Stimulated activated naive B cell treated with anti-CD40 and anti-IgM and Interleukin-4, amounts not matched to agents 10 μg/mL and 1 μg/mL and 100 μg/mL, for 72 hours (primary cell): ENCODE data around the gene TBC1D25.
A peak's percentile ranks its signal among the peaks of the same experiment; 100 is the strongest.

Experiments used
- ATAC-seq, 2 donors: fragments of 150-1000 bp; cut with Tn5 transposase; replicated peaks; 2 replicates each; pipeline ENCODE4 v1.10.0; 2021; ENCODE audit warnings: moderate library complexity in 1 of 2
- DNase-seq: peaks from one replicate; pipeline ENCODE4 v3.0.0; 2021
- H3K27ac Mint-ChIP-seq: one replicate; pipeline ENCODE4 v1.8.0; 2022; ENCODE audit warnings: mild to moderate bottlenecking, mixed read lengths
- H3K27me3 Mint-ChIP-seq, 2 donors: one replicate each; pipeline ENCODE4 v1.8.0; 2022; ENCODE audit warnings: mixed read lengths in 2 of 2
- H3K36me3 Mint-ChIP-seq, 2 donors: one replicate each; pipeline ENCODE4 v1.8.0; 2022; ENCODE audit warnings: mixed read lengths in 2 of 2, mild to moderate bottlenecking in 1 of 2
- H3K4me1 Mint-ChIP-seq, 2 donors: one replicate each; pipeline ENCODE4 v1.8.0; 2022; ENCODE audit warnings: mixed read lengths in 2 of 2, mild to moderate bottlenecking in 1 of 2
- H3K4me3 Mint-ChIP-seq, 2 donors: one replicate each; pipeline ENCODE4 v1.8.0; 2022; ENCODE audit warnings: mild to moderate bottlenecking in 2 of 2, mixed read lengths in 2 of 2, moderate library complexity in 1 of 2
- H3K9me3 Mint-ChIP-seq, 2 donors: one replicate each; pipeline ENCODE4 v1.8.0; 2022; ENCODE audit warnings: mixed read lengths in 2 of 2, mild to moderate bottlenecking in 1 of 2

Gene TBC1D25

GRCh38 chrX:48590203-48591103 lies 50.9 kb downstream of the TBC1D25 start:
- Mint-ChIP-seq H3K27ac (no peak overlapping the region), H3K4me3 (no peak overlapping the region), H3K36me3 (no peaks in the 10 kb centered on the region), H3K4me1 (no peaks in the 10 kb centered on the region), H3K9me3 (no peaks in the 10 kb centered on the region), H3K27me3 (peaks cover 0 to 6% of the 10 kb centered on the region in 2 donors)
- no peak for DNase-seq
- no peak for ATAC-seq

- Mint-ChIP-seq H3K4me1 (no peaks in the 10 kb centered on the region), H3K27ac (no peak overlapping the region), H3K36me3 (no peaks in the 10 kb centered on the region), H3K9me3 (no peaks in the 10 kb centered on the region), H3K4me3 (no peak overlapping the region), H3K27me3 (peaks cover 0 to 6% of the 10 kb centered on the region in 2 donors)
- DNase-seq, result no peak
- no peak for ATAC-seq
Observed at GRCh38 chrX:48591255-48591791, 51.8 kb downstream of the TBC1D25 start.

- H3K4me1 Mint-ChIP-seq, result peaks cover 4 to 5% of the 10 kb centered on the region in 2 donors
- H3K9me3 Mint-ChIP-seq, result peaks cover 0 to 3% of the 10 kb centered on the region in 2 donors
- H3K36me3 Mint-ChIP-seq, result peaks cover 6 to 8% of the 10 kb centered on the region in 2 donors
- no peak overlapping the region for H3K27ac Mint-ChIP-seq
- ATAC-seq (no peak), DNase-seq (no peak)
- H3K27me3 Mint-ChIP-seq, result peaks cover 0 to 6% of the 10 kb centered on the region in 2 donors
- H3K4me3 Mint-ChIP-seq, result no peak overlapping the region
Observed at GRCh38 chrX:48592971-48593370, 53.5 kb downstream of the TBC1D25 start.

GRCh38 chrX:48595929-48596328 lies 56.4 kb downstream of the TBC1D25 start:
- Mint-ChIP-seq H3K27me3 (no peaks in the 10 kb centered on the region), H3K4me1 (peaks cover 7 to 11% of the 10 kb centered on the region in 2 donors), H3K9me3 (peaks cover 0 to 3% of the 10 kb centered on the region in 2 donors)

GRCh38 chrX:48597353-48598264 lies 58.1 kb downstream of the TBC1D25 start, which contains the start of gene WDR13:
WDR13 (plus strand) TSS chrX:48597492; CDS start chrX:48597997, 505 bp downstream.
- H3K36me3 Mint-ChIP-seq, result peaks cover 8 to 19% of the 10 kb centered on the region in 2 donors
- peak; percentile 87 to 91 for ATAC-seq

More at GRCh38 chrX:48595929-48596328, 56.4 kb downstream of the TBC1D25 start:
- Mint-ChIP-seq H3K4me3 (no peak overlapping the region), H3K36me3 (peaks cover 6 to 16% of the 10 kb centered on the region in 2 donors), H3K27ac (no peak overlapping the region)
- ATAC-seq, result no peak
- no peak for DNase-seq

GRCh38 chrX:48598614-48599013 lies 59.1 kb downstream of the TBC1D25 start:
- peak overlapping the region; percentile 99 for H3K27ac Mint-ChIP-seq
- peaks cover 0 to 3% of the 10 kb centered on the region in 2 donors for H3K9me3 Mint-ChIP-seq

More at GRCh38 chrX:48597353-48598264, 58.1 kb downstream of the TBC1D25 start, which contains the start of gene WDR13:
- Mint-ChIP-seq H3K27ac (peak within 1 kb of the TSS; percentile 99), H3K4me3 (peak within 1 kb of the TSS; percentile 98 to 99), H3K27me3 (no peaks in the 10 kb centered on the region), H3K4me1 (peaks cover 7 to 11% of the 10 kb centered on the region in 2 donors), H3K9me3 (peaks cover 0 to 3% of the 10 kb centered on the region in 2 donors)
- DNase-seq, result peak; percentile 88

GRCh38 chrX:48599341-48599740 lies 59.8 kb downstream of the TBC1D25 start:
- Mint-ChIP-seq H3K4me3 (no peak overlapping the region), H3K4me1 (peaks cover 7 to 11% of the 10 kb centered on the region in 2 donors), H3K27me3 (no peaks in the 10 kb centered on the region), H3K9me3 (peaks cover 0 to 3% of the 10 kb centered on the region in 2 donors), H3K27ac (no peak overlapping the region), H3K36me3 (peaks cover 13 to 24% of the 10 kb centered on the region in 2 donors)
- ATAC-seq (no peak), DNase-seq (no peak)

More at GRCh38 chrX:48598614-48599013, 59.1 kb downstream of the TBC1D25 start:
- Mint-ChIP-seq H3K36me3 (peaks cover 12 to 23% of the 10 kb centered on the region in 2 donors), H3K27me3 (no peaks in the 10 kb centered on the region), H3K4me1 (peaks cover 7 to 11% of the 10 kb centered on the region in 2 donors), H3K4me3 (peak overlapping the region; percentile 98 to 99)
- DNase-seq (no peak), ATAC-seq (no peak)

GRCh38 chrX:48600226-48600625 lies 60.7 kb downstream of the TBC1D25 start:
- H3K27me3 Mint-ChIP-seq, result no peaks in the 10 kb centered on the region
- H3K9me3 Mint-ChIP-seq, result peaks cover 0 to 4% of the 10 kb centered on the region in 2 donors
- DNase-seq, result no peak
- H3K36me3 Mint-ChIP-seq, result peaks cover 18 to 32% of the 10 kb centered on the region in 2 donors
- no peak overlapping the region for H3K4me3 Mint-ChIP-seq
- no peak overlapping the region for H3K27ac Mint-ChIP-seq
- ATAC-seq, result no peak
- H3K4me1 Mint-ChIP-seq, result peaks cover 7 to 11% of the 10 kb centered on the region in 2 donors

GRCh38 chrX:48601741-48602394 lies 62.4 kb downstream of the TBC1D25 start:
- Mint-ChIP-seq H3K4me1 (peaks cover 7 to 11% of the 10 kb centered on the region in 2 donors), H3K27ac (no peak overlapping the region), H3K36me3 (peaks cover 21 to 37% of the 10 kb centered on the region in 2 donors)

GRCh38 chrX:48604701-48605100 lies 65.2 kb downstream of the TBC1D25 start:
- DNase-seq, result no peak
- no peaks in the 10 kb centered on the region for H3K4me1 Mint-ChIP-seq
- H3K4me3 Mint-ChIP-seq, result no peak overlapping the region
- peaks cover 0 to 4% of the 10 kb centered on the region in 2 donors for H3K9me3 Mint-ChIP-seq
- H3K27me3 Mint-ChIP-seq, result no peaks in the 10 kb centered on the region
- H3K36me3 Mint-ChIP-seq, result peaks cover 14 to 24% of the 10 kb centered on the region in 2 donors
- ATAC-seq, result no peak
- no peak overlapping the region for H3K27ac Mint-ChIP-seq

More at GRCh38 chrX:48601741-48602394, 62.4 kb downstream of the TBC1D25 start:
- H3K4me3 Mint-ChIP-seq, result no peak overlapping the region
- H3K9me3 Mint-ChIP-seq, result peaks cover 0 to 7% of the 10 kb centered on the region in 2 donors
- no peaks in the 10 kb centered on the region for H3K27me3 Mint-ChIP-seq
- ATAC-seq (no peak), DNase-seq (no peak)

- Mint-ChIP-seq H3K27me3 (no peaks in the 10 kb centered on the region), H3K4me1 (no peaks in the 10 kb centered on the region), H3K36me3 (peaks cover 14 to 21% of the 10 kb centered on the region in 2 donors), H3K27ac (no peak overlapping the region), H3K4me3 (no peak overlapping the region), H3K9me3 (peaks cover 0 to 4% of the 10 kb centered on the region in 2 donors)
- ATAC-seq (no peak), DNase-seq (no peak)
Observed at GRCh38 chrX:48606091-48606490, 66.6 kb downstream of the TBC1D25 start.

- DNase-seq, result no peak
- H3K4me1 Mint-ChIP-seq, result no peaks in the 10 kb centered on the region
- H3K9me3 Mint-ChIP-seq, result no peaks in the 10 kb centered on the region
- H3K4me3 Mint-ChIP-seq, result no peak overlapping the region
- no peaks in the 10 kb centered on the region for H3K36me3 Mint-ChIP-seq
- H3K27me3 Mint-ChIP-seq, result peaks cover 0 to 4% of the 10 kb centered on the region in 2 donors
- peak overlapping the region; percentile 0 for H3K27ac Mint-ChIP-seq
- ATAC-seq, result no peak
Observed at GRCh38 chrX:48611703-48612102, 72.2 kb downstream of the TBC1D25 start.
